IMR-90 (cell line): ENCODE data around the gene TNN. TPM values are rescaled to one million over a fixed set of nuclear protein-coding genes. Genes with fewer than 3 reads are reported as not detected.

Experiments used
- ATAC-seq: fragments of 200-7000 bp; cut with Tn5 transposase; 2 replicates; pipeline ENCODE4 v1.9.1; 2020; ENCODE audit warnings: low read depth, mild to moderate bottlenecking, moderate library complexity
- BruUV-seq: library from RNA; stranded (reverse); fragments of 400-500 nt; replicated peaks from 2 replicates; lab custom pipeline; 2021; lab: Mats Ljungman, UMichigan
- CTCF ChIA-PET: fragments of 300-600 bp; formaldehyde crosslinking; extraction: SDS; loops from one replicate; lab custom pipeline; 2021; ENCODE audit warnings: antibody characterized with exemption; lab: Yijun Ruan, JAX
- POLR2A ChIA-PET: fragments of 300-600 bp; sonication (Branson Sonifier 250); formaldehyde crosslinking; loops from one replicate; lab custom pipeline; 2022; ENCODE audit warnings: antibody characterized with exemption; ENCODE audit not compliant: unreplicated experiment; lab: Charles Lee
- DNase-seq: peaks from one replicate; pipeline ENCODE4 v3.0.0; 2013
- H2AFZ ChIP-seq: replicated peaks from 2 replicates; pipeline ENCODE3; 2013; ENCODE audit warnings: low read length, mild to moderate bottlenecking; ENCODE audit not compliant: poor library complexity
- H2AK5ac ChIP-seq: 2 replicates; pipeline ENCODE4 v1.6.1; 2013; ENCODE audit warnings: low read depth, low read length, inconsistent platforms
- H2AK9ac ChIP-seq: replicated peaks from 2 replicates; pipeline ENCODE3; 2013; ENCODE audit warnings: mild to moderate bottlenecking, low read depth, low read length, moderate library complexity; ENCODE audit not compliant: poor library complexity
- H2BK120ac ChIP-seq: 2 replicates; pipeline ENCODE4 v1.6.1; 2013; ENCODE audit warnings: low read depth, low read length, inconsistent platforms
- H2BK15ac ChIP-seq: 3 replicates; pipeline ENCODE4 v1.6.1; 2013; ENCODE audit warnings: low read depth, low read length, inconsistent platforms
- H2BK20ac ChIP-seq: 2 replicates; pipeline ENCODE4 v1.6.1; 2013; ENCODE audit warnings: low read depth, mild to moderate bottlenecking, inconsistent platforms, low read length, moderate library complexity
- H2BK5ac ChIP-seq: 2 replicates; pipeline ENCODE4 v1.6.1; 2013; ENCODE audit warnings: mild to moderate bottlenecking, low read depth, low read length, inconsistent platforms; ENCODE audit not compliant: poor library complexity, severe bottlenecking
- H3K14ac ChIP-seq: replicated peaks from 2 replicates; pipeline ENCODE4 v1.6.1; 2013; ENCODE audit warnings: low read depth, low read length, inconsistent platforms
- H3K18ac ChIP-seq: 2 replicates; pipeline ENCODE4 v1.6.1; 2013; ENCODE audit warnings: low read depth, low read length, control low read depth
- H3K23ac ChIP-seq: 2 replicates; pipeline ENCODE4 v1.6.1; 2013; ENCODE audit warnings: low read depth, low read length, inconsistent platforms
- H3K27ac ChIP-seq: 2 replicates; pipeline ENCODE4 v1.5.1; 2013; ENCODE audit warnings: mild to moderate bottlenecking, control low read depth, low read length; ENCODE audit not compliant: insufficient read depth
- H3K27me3 ChIP-seq: 2 replicates; pipeline ENCODE4 v1.6.1; 2013; ENCODE audit warnings: low read length; ENCODE audit not compliant: control insufficient read depth, insufficient read depth
- H3K36me3 ChIP-seq: 2 replicates; pipeline ENCODE4 v1.6.1; 2013; ENCODE audit warnings: low read length, mixed read lengths; ENCODE audit not compliant: control insufficient read depth, insufficient read depth
- H3K4ac ChIP-seq: 2 replicates; pipeline ENCODE4 v1.6.1; 2013; ENCODE audit warnings: low read depth, low read length, inconsistent platforms
- H3K4me1 ChIP-seq: 2 replicates; pipeline ENCODE4 v1.6.1; 2013; ENCODE audit warnings: low read length, mixed read lengths; ENCODE audit not compliant: control insufficient read depth, insufficient read depth
- H3K4me2 ChIP-seq: 2 replicates; pipeline ENCODE4 v1.6.1; 2013; ENCODE audit warnings: low read depth, mild to moderate bottlenecking, control low read depth, low read length, moderate library complexity
- H3K4me3 ChIP-seq: 2 replicates; pipeline ENCODE4 v1.5.1; 2013; ENCODE audit warnings: low read depth, mild to moderate bottlenecking, control low read depth, low read length, moderate library complexity; ENCODE audit not compliant: insufficient read depth
- H3K56ac ChIP-seq: 2 replicates; pipeline ENCODE4 v1.6.1; 2013; ENCODE audit warnings: low read length, inconsistent platforms; ENCODE audit not compliant: insufficient read depth; ENCODE audit errors: extremely low read depth
- H3K79me1 ChIP-seq, 2 experiments: 2 replicates each; pipeline ENCODE4 v1.6.1; 2013; ENCODE audit warnings: low read length in 2 of 2, inconsistent platforms in 1 of 2, low read depth in 1 of 2
- H3K9ac ChIP-seq: 2 replicates; pipeline ENCODE4 v1.6.1; 2013; ENCODE audit warnings: low read depth, low read length, control low read depth
- H3K9me1 ChIP-seq: 2 replicates; pipeline ENCODE4 v1.6.1; 2013; ENCODE audit warnings: low read length, inconsistent platforms; ENCODE audit not compliant: insufficient read depth
- H3K9me3 ChIP-seq: 2 replicates; pipeline ENCODE4 v1.6.1; 2013; ENCODE audit warnings: low read length; ENCODE audit not compliant: control insufficient read depth, insufficient read depth
- H4K20me1 ChIP-seq: 2 replicates; pipeline ENCODE4 v1.6.1; 2013; ENCODE audit warnings: low read length, inconsistent platforms; ENCODE audit not compliant: insufficient read depth
- H4K5ac ChIP-seq: 2 replicates; pipeline ENCODE4 v1.6.1; 2013; ENCODE audit warnings: mild to moderate bottlenecking, low read depth, low read length, control low read depth
- H4K8ac ChIP-seq, 2 experiments: 2 replicates each; pipeline ENCODE4 v1.6.1; 2013; ENCODE audit warnings: low read depth in 2 of 2, low read length in 2 of 2, control low read depth in 1 of 2, inconsistent platforms in 1 of 2
- H4K91ac ChIP-seq: 2 replicates; pipeline ENCODE4 v1.6.1; 2013; ENCODE audit warnings: low read depth, low read length, inconsistent platforms; ENCODE audit not compliant: insufficient read depth
- BHLHE40 ChIP-seq: fragments of 150-350 bp; IDR thresholded peaks from 2 replicates; pipeline ENCODE4 v1.6.1; 2016; ENCODE audit warnings: mild to moderate bottlenecking, low read depth, low read length
- CEBPB ChIP-seq: IDR thresholded peaks from 2 replicates; pipeline ENCODE4 v1.6.1; 2012; ENCODE audit warnings: low read depth, low read length, improper control_type of control experiment
- CHD1 ChIP-seq: IDR thresholded peaks from 2 replicates; pipeline ENCODE4 v1.6.1; 2012; ENCODE audit warnings: low read depth, low read length, improper control_type of control experiment
- FOS ChIP-seq: fragments of 150-350 bp; IDR thresholded peaks from 2 replicates; pipeline ENCODE4 v1.6.1; 2016; ENCODE audit warnings: low read depth, low read length
- MAZ ChIP-seq: IDR thresholded peaks from 2 replicates; pipeline ENCODE4 v1.6.1; 2012; ENCODE audit warnings: low read depth, mild to moderate bottlenecking, low read length, improper control_type of control experiment, moderate library complexity, borderline replicate concordance
- MXI1 ChIP-seq: IDR thresholded peaks from 2 replicates; pipeline ENCODE4 v1.6.1; 2012; ENCODE audit warnings: low read depth, mild to moderate bottlenecking, low read length, moderate library complexity, borderline replicate concordance
- RAD21 ChIP-seq: IDR thresholded peaks from 2 replicates; pipeline ENCODE4 v1.6.1; 2012; ENCODE audit warnings: low read length, improper control_type of control experiment
- SMC3 ChIP-seq: fragments of 150-350 bp; IDR thresholded peaks from 2 replicates; pipeline ENCODE4 v1.6.1; 2016; ENCODE audit warnings: low read depth, mild to moderate bottlenecking, antibody characterized with exemption, low read length, moderate library complexity
- USF2 ChIP-seq: fragments of 150-350 bp; IDR thresholded peaks from 2 replicates; pipeline ENCODE4 v1.6.1; 2017; ENCODE audit warnings: mild to moderate bottlenecking, antibody characterized with exemption, low read length, low read depth
- WGBS, 2 experiments: methylation state at CpG; one replicate each; pipeline versions ENCODE4 v1.1.5 to v1.1.7; 2013; ENCODE audit warnings: missing lambda C conversion rate in 2 of 2; ENCODE audit not compliant: insufficient read length in 1 of 2; ENCODE audit errors: extremely low coverage in 2 of 2; 5-methylcytosine and 5-hydroxymethylcytosine counted together
- dilution Hi-C: fragments of 300-500 bp; cut with HindIII; formaldehyde crosslinking; loops from one replicate; pipeline ENCODE4 v1.14.3; 2018; ENCODE audit warnings: low sequenced_read_pairs; ENCODE audit not compliant: unreplicated experiment
- in situ Hi-C: fragments of 300-500 bp; cut with MboI; formaldehyde crosslinking; loops from 3 replicates; pipeline ENCODE4 v1.14.3; 2019; ENCODE audit warnings: low sequenced_read_pairs, inconsistent platforms, mixed read lengths
- intact Hi-C: fragments of 100-400 bp; cut with micrococcal nuclease; formaldehyde crosslinking; loops from 2 replicates; pipeline ENCODE4 v1.10.0; 2022
- polyA plus RNA-seq, 3 experiments: library from polyadenylated mRNA; depleted of rRNA; stranded (reverse); fragments of >200 nt; gene quantifications; 2 replicates each; pipeline ENCODE4 v1.2.3, GENCODE V29; 2012; ENCODE audit warnings: low replicate concordance in 1 of 3
- total RNA-seq: library from RNA; depleted of rRNA; stranded (reverse); fragments of >200 nt; gene quantifications from 2 replicates; pipeline ENCODE4 v1.2.3, GENCODE V29; 2012
- TF ChIP-seq, protein P1 (sequence below): conservative IDR thresholded peaks from 2 replicates; pipeline ENCODE4 v1.5.1; 2012; ENCODE audit warnings: mild to moderate bottlenecking, low read depth, low read length, improper control_type of control experiment
- TF ChIP-seq, protein P2 (sequence below): fragments of 150-350 bp; IDR thresholded peaks from 2 replicates; pipeline ENCODE4 v1.6.1; 2016; ENCODE audit warnings: low read depth, mild to moderate bottlenecking, low read length, moderate library complexity, borderline replicate concordance

The TNN gene
- total and polyA plus RNA-seq, 2 of the 4 experiments (the other 2 are of a cell fraction): not detected

DNA sequence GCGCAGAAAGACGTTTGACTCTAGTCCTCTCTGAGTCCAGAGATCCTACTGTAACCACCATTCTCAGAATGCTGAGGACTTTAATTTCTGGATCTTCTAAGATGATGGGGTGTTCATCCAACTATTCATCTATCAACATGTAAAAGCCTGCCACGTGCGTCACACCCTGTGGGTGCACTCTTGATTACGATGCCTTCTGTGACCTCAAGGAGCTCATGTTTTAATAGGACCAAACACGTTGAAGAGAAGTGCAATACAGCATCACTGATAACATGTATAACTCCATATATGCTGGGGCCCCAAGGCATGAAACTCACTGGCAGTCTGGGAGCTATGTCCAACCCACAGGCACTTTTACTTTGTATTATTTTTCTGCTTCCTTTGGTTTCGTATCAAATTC is 105.9 kb downstream of the TNN start:
- Histone ChIP-seq H3K4me1 (no peaks in the 10 kb centered on the region), H3K9me3 (no peaks in the 10 kb centered on the region), H2BK5ac (no peak overlapping the region), H3K56ac (no peak overlapping the region), H3K18ac (no peak overlapping the region), H2AK5ac (no peak overlapping the region), H2AFZ (no peak overlapping the region), H2BK120ac (no peak overlapping the region), H4K20me1 (no peaks in the 10 kb centered on the region), H2BK20ac (no peak overlapping the region), H3K36me3 (no peaks in the 10 kb centered on the region), H3K9ac (no peak overlapping the region), H3K4me3 (no peak overlapping the region), H3K27me3 (no peaks in the 10 kb centered on the region), H4K8ac (no peak overlapping the region), H3K14ac (no peak overlapping the region), H4K5ac (no peak overlapping the region), H3K4me2 (no peak overlapping the region), H2AK9ac (no peak overlapping the region), H3K4ac (no peak overlapping the region), H3K23ac (no peak overlapping the region), H3K27ac (no peak overlapping the region), H3K79me1 (no peaks in the 10 kb centered on the region), H2BK15ac (no peak overlapping the region), H3K9me1 (no peaks in the 10 kb centered on the region), H4K91ac (no peak overlapping the region)
- DNase-seq (no peak), ATAC-seq (no peak)
- dilution Hi-C loops: no loop called here
- intact Hi-C loops: loop anchor here (2.0 kb wide), 1 partner anchor 243 kb away; no protein-coding TSS in a partner anchor
- no peak for TF ChIP-seq BHLHE40
- TF ChIP-seq MXI1: no peak
- no peak for TF ChIP-seq USF2
- no peak for TF ChIP-seq CHD1
- TF ChIP-seq, protein P1, sequence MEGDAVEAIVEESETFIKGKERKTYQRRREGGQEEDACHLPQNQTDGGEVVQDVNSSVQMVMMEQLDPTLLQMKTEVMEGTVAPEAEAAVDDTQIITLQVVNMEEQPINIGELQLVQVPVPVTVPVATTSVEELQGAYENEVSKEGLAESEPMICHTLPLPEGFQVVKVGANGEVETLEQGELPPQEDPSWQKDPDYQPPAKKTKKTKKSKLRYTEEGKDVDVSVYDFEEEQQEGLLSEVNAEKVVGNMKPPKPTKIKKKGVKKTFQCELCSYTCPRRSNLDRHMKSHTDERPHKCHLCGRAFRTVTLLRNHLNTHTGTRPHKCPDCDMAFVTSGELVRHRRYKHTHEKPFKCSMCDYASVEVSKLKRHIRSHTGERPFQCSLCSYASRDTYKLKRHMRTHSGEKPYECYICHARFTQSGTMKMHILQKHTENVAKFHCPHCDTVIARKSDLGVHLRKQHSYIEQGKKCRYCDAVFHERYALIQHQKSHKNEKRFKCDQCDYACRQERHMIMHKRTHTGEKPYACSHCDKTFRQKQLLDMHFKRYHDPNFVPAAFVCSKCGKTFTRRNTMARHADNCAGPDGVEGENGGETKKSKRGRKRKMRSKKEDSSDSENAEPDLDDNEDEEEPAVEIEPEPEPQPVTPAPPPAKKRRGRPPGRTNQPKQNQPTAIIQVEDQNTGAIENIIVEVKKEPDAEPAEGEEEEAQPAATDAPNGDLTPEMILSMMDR: no peak
- TF ChIP-seq SMC3: no peak
- no peak for TF ChIP-seq CEBPB
- no peak for TF ChIP-seq MAZ
- no peak for TF ChIP-seq RAD21
- TF ChIP-seq FOS: no peak
- TF ChIP-seq, protein P2, sequence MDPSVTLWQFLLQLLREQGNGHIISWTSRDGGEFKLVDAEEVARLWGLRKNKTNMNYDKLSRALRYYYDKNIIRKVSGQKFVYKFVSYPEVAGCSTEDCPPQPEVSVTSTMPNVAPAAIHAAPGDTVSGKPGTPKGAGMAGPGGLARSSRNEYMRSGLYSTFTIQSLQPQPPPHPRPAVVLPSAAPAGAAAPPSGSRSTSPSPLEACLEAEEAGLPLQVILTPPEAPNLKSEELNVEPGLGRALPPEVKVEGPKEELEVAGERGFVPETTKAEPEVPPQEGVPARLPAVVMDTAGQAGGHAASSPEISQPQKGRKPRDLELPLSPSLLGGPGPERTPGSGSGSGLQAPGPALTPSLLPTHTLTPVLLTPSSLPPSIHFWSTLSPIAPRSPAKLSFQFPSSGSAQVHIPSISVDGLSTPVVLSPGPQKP: no peak
- ChIA-PET CTCF (no interaction called here), POLR2A (no interaction called here)
- 65% methylated on average over 4 of the region's 7 CpGs; no CpG with 5 or more reads in 1 of the 2 experiments for WGBS, 2 experiments
- BruUV-seq: no TSS peak
- in situ Hi-C loops: loop anchor here (25.0 kb wide), 1 partner anchor 1689 kb away; no protein-coding TSS in a partner anchor
